GM19438 (cell line): Measurements from ENCODE around the gene MARS1.
A peak's percentile ranks its signal among the peaks of the same experiment; 100 is the strongest.

Experiments used
- ATAC-seq: cut with Tn5 transposase; IDR thresholded peaks from one replicate; pipeline ENCODE4 v1.9.1; 2021; ENCODE audit warnings: low read depth; ENCODE audit not compliant: unreplicated experiment

The MARS1 gene

GRCh38 chr12:57456737-57457490 lies 31.0 kb upstream of the MARS1 start:
- ATAC-seq, result no peak

- no peak for ATAC-seq
These were observed 29.2 kb upstream of the MARS1 start for GRCh38 chr12:57458665-57459054.

GRCh38 chr12:57459055-57459749 lies 28.7 kb upstream of the MARS1 start:
- peak; percentile 55 for ATAC-seq

- no peak for ATAC-seq
These were observed 28.0 kb upstream of the MARS1 start, which contains the start of gene GLI1 for GRCh38 chr12:57459750-57460467. Gene GLI1, plus strand, starts transcription at chr12:57459785. Its CDS starts 3,907 bp downstream, at chr12:57463692.

- ATAC-seq, result no peak
These were observed 27.4 kb upstream of the MARS1 start for GRCh38 chr12:57460468-57460784.

GRCh38 chr12:57460841-57461275 lies 27.0 kb upstream of the MARS1 start:
- ATAC-seq, result no peak

- no peak for ATAC-seq
These were observed 26.5 kb upstream of the MARS1 start for GRCh38 chr12:57461276-57461916.

GRCh38 chr12:57461917-57462250 lies 26.0 kb upstream of the MARS1 start:
- no peak for ATAC-seq

GRCh38 chr12:57462251-57462911 lies 25.5 kb upstream of the MARS1 start:
- ATAC-seq, result peak; percentile 52

- no peak for ATAC-seq
These were observed 25.0 kb upstream of the MARS1 start for GRCh38 chr12:57462912-57463253.

GRCh38 chr12:57464569-57464968 lies 23.3 kb upstream of the MARS1 start:
- ATAC-seq, result no peak

GRCh38 chr12:57465030-57465746 lies 22.7 kb upstream of the MARS1 start:
- no peak for ATAC-seq

GRCh38 chr12:57465747-57466505 lies 21.9 kb upstream of the MARS1 start:
- no peak for ATAC-seq

- no peak for ATAC-seq
These were observed 20.5 kb upstream of the MARS1 start for GRCh38 chr12:57467212-57467874.

- no peak for ATAC-seq
These were observed 20.0 kb upstream of the MARS1 start for GRCh38 chr12:57467915-57468314.

- no peak for ATAC-seq
These were observed 18.3 kb upstream of the MARS1 start for GRCh38 chr12:57469296-57470164.

GRCh38 chr12:57470286-57470969 lies 17.4 kb upstream of the MARS1 start:
- no peak for ATAC-seq
